HepG2 (cell line): ENCODE measurements around the gene MIDN. TPM values are rescaled to one million over a fixed set of nuclear protein-coding genes. Genes with fewer than 3 reads are reported as not detected.
A peak's percentile ranks its signal among the peaks of the same experiment; 100 is the strongest.

ENCODE experiments used
- CAMTA2 ChIP-seq: sonication (generic); formaldehyde crosslinking; IDR thresholded peaks from 2 replicates; pipeline ENCODE4 v1.4.0; 2020; ENCODE audit warnings: mild to moderate bottlenecking, missing genetic modification reagents, borderline replicate concordance
- HOXA5 ChIP-seq: sonication (generic); formaldehyde crosslinking; IDR thresholded peaks from 2 replicates; pipeline ENCODE4 v1.4.0; 2020; ENCODE audit warnings: missing genetic modification reagents
- KDM2A ChIP-seq: sonication (generic); formaldehyde crosslinking; IDR thresholded peaks from 2 replicates; pipeline ENCODE4 v1.4.0; 2020; ENCODE audit warnings: low read depth, missing genetic modification reagents, borderline replicate concordance
- KDM5A ChIP-seq: fragments of 200-600 bp; sonication (generic); IDR thresholded peaks from 2 replicates; pipeline ENCODE4 v1.7.0; 2018; ENCODE audit warnings: antibody characterized with exemption, mild to moderate bottlenecking, low read length, borderline replicate concordance
- NAIF1 ChIP-seq: sonication (generic); formaldehyde crosslinking; IDR thresholded peaks from 2 replicates; pipeline ENCODE4 v1.5.0; 2020; ENCODE audit warnings: mild to moderate bottlenecking, missing genetic modification reagents, borderline replicate concordance
- NCOR1 ChIP-seq: fragments of 200-600 bp; sonication (generic); IDR thresholded peaks from 2 replicates; pipeline ENCODE4 v1.7.0; 2017; ENCODE audit warnings: antibody characterized with exemption, low read length, borderline replicate concordance
- RBAK ChIP-seq: sonication (generic); formaldehyde crosslinking; IDR thresholded peaks from 2 replicates; pipeline ENCODE4 v1.5.1; 2020; ENCODE audit warnings: mild to moderate bottlenecking, missing genetic modification reagents
- WIZ ChIP-seq: sonication (generic); formaldehyde crosslinking; IDR thresholded peaks from 2 replicates; pipeline ENCODE4 v1.5.1; 2020; ENCODE audit warnings: mild to moderate bottlenecking, missing genetic modification reagents
- ZC3H13 ChIP-seq: sonication (generic); formaldehyde crosslinking; IDR thresholded peaks from 2 replicates; pipeline ENCODE4 v1.8.1; 2023; ENCODE audit warnings: mild to moderate bottlenecking, missing genetic modification reagents, moderate library complexity
- ZNF205 ChIP-seq: IDR thresholded peaks from 2 replicates; pipeline ENCODE4 v1.6.1; 2018; ENCODE audit warnings: missing biosample characterization, missing genetic modification reagents
- polyA plus RNA-seq, 8 experiments: library from polyadenylated mRNA; depleted of rRNA in 3 of 8; stranded (reverse) in 7 of 8; unstranded in 1 of 8; fragments of >200 nt; fragmentation: Illumina TruSeq in 4 of 8; extraction: Trizol in 4 of 8; gene quantifications; 2 replicates each; pipeline versions ENCODE4 v1.2.1 to v1.2.3, GENCODE V29; 2011 to 2016; ENCODE audit warnings: low read depth in 4 of 8, missing spikeins in 1 of 8, mixed read lengths in 1 of 8; ENCODE audit not compliant: insufficient read depth in 1 of 8
- total RNA-seq, 5 experiments: library from RNA; depleted of rRNA; stranded (reverse); fragments of >200 nt; fragmentation: Illumina TruSeq; extraction: Trizol; gene quantifications; 2 replicates each; pipeline ENCODE4 v1.2.3, GENCODE V29; 2016; ENCODE audit warnings: low read depth in 1 of 5
- TF ChIP-seq, protein P1 (sequence below), 2 experiments: sonication (generic) in 1 of 2; formaldehyde crosslinking in 1 of 2; IDR thresholded peaks; 2 replicates each; pipeline versions ENCODE4 v1.5.1 to v1.6.1; 2011 to 2020; ENCODE audit warnings: borderline replicate concordance in 1 of 2, low read depth in 1 of 2, low read length in 1 of 2, mild to moderate bottlenecking in 1 of 2, missing genetic modification reagents in 1 of 2, moderate library complexity in 1 of 2
- TF ChIP-seq, protein P2 (sequence below): sonication (generic); formaldehyde crosslinking; IDR thresholded peaks from 2 replicates; pipeline ENCODE4 v1.4.0; 2020; ENCODE audit warnings: mild to moderate bottlenecking, missing genetic modification reagents
- TF ChIP-seq, protein P3 (sequence below): sonication (generic); formaldehyde crosslinking; conservative IDR thresholded peaks from 2 replicates; pipeline ENCODE4 v1.8.1; 2023; ENCODE audit warnings: missing genetic modification reagents
- TF ChIP-seq, protein P4 (sequence below): sonication (generic); formaldehyde crosslinking; IDR thresholded peaks from 2 replicates; pipeline ENCODE4 v1.5.0; 2020; ENCODE audit warnings: mild to moderate bottlenecking, missing genetic modification reagents, moderate library complexity
- TF ChIP-seq, protein P5 (sequence below): sonication (generic); formaldehyde crosslinking; IDR thresholded peaks from 2 replicates; pipeline ENCODE4 v1.8.1; 2023; ENCODE audit warnings: mild to moderate bottlenecking, moderate library complexity, missing genetic modification reagents
- TF ChIP-seq, protein P6 (sequence below), 2 experiments: sonication (generic) in 1 of 2; formaldehyde crosslinking in 1 of 2; IDR thresholded peaks; 2 replicates each; pipeline versions ENCODE4 v1.4.0 to v1.6.1; 2016 to 2020; ENCODE audit warnings: borderline replicate concordance in 1 of 2, low read depth in 1 of 2, mild to moderate bottlenecking in 1 of 2, missing genetic modification reagents in 1 of 2

MIDN gene
- total and polyA plus RNA-seq, 2 of the 13 experiments (the other 11 are each of a cell fraction or from before 2014, with no cell fraction given), result 8.4 to 18.0 TPM

DNA sequence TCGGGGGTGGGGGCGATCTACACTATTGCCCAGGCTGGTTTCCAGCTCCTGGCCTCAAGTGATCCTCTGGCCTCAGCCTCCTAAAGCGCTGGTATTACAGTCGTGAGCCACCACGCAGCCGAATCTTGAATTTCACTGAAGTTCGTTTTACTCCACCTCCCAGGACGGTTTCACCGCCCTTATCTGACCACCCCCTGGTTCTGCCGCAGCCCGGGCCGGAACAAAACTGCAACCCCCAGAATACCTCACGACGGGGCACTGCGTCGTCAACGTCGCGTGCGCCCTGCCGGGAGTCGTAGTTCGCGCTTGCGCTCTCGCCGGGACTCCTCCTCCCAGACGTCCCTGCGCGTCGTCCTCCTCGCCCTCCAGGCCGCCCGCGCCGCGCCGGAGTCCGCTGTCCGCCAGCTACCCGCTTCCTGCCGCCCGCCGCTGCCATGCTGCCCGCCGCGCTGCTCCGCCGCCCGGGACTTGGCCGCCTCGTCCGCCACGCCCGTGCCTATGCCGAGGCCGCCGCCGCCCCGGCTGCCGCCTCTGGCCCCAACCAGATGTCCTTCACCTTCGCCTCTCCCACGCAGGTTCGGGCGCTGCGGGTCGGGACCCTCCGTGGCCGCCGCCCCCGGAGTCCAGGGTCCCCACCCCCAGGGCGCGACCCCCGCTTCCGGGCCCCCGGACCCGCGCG, 6.8 kb upstream of the MIDN start, which contains the start of gene ATP5F1D (continued):
- TF ChIP-seq, protein P1, sequence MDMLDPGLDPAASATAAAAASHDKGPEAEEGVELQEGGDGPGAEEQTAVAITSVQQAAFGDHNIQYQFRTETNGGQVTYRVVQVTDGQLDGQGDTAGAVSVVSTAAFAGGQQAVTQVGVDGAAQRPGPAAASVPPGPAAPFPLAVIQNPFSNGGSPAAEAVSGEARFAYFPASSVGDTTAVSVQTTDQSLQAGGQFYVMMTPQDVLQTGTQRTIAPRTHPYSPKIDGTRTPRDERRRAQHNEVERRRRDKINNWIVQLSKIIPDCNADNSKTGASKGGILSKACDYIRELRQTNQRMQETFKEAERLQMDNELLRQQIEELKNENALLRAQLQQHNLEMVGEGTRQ (IDR thresholded peaks at IDR 0.05; ENCODE audit: low read depth, low read length), result no peak
- TF ChIP-seq, protein P1 (CRISPR knock-in tag; IDR thresholded peaks at IDR 0.05; ENCODE audit: borderline replicate concordance), result no peak
- TF ChIP-seq, protein P2, sequence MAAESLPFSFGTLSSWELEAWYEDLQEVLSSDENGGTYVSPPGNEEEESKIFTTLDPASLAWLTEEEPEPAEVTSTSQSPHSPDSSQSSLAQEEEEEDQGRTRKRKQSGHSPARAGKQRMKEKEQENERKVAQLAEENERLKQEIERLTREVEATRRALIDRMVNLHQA (CRISPR knock-in tag), result no peak
- TF ChIP-seq ZC3H13 (CRISPR knock-in tag), result no peak
- TF ChIP-seq KDM5A, result peak; percentile 62; the same call in 1 of the 2 replicates
- TF ChIP-seq, protein P3, sequence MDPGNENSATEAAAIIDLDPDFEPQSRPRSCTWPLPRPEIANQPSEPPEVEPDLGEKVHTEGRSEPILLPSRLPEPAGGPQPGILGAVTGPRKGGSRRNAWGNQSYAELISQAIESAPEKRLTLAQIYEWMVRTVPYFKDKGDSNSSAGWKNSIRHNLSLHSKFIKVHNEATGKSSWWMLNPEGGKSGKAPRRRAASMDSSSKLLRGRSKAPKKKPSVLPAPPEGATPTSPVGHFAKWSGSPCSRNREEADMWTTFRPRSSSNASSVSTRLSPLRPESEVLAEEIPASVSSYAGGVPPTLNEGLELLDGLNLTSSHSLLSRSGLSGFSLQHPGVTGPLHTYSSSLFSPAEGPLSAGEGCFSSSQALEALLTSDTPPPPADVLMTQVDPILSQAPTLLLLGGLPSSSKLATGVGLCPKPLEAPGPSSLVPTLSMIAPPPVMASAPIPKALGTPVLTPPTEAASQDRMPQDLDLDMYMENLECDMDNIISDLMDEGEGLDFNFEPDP (CRISPR knock-in tag), result no peak
- peak; percentile 84 for TF ChIP-seq KDM2A (CRISPR knock-in tag)
- TF ChIP-seq NCOR1, result no peak
- no peak for TF ChIP-seq WIZ (CRISPR knock-in tag)
- TF ChIP-seq, protein P4, sequence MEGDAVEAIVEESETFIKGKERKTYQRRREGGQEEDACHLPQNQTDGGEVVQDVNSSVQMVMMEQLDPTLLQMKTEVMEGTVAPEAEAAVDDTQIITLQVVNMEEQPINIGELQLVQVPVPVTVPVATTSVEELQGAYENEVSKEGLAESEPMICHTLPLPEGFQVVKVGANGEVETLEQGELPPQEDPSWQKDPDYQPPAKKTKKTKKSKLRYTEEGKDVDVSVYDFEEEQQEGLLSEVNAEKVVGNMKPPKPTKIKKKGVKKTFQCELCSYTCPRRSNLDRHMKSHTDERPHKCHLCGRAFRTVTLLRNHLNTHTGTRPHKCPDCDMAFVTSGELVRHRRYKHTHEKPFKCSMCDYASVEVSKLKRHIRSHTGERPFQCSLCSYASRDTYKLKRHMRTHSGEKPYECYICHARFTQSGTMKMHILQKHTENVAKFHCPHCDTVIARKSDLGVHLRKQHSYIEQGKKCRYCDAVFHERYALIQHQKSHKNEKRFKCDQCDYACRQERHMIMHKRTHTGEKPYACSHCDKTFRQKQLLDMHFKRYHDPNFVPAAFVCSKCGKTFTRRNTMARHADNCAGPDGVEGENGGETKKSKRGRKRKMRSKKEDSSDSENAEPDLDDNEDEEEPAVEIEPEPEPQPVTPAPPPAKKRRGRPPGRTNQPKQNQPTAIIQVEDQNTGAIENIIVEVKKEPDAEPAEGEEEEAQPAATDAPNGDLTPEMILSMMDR (CRISPR knock-in tag), result peak; percentile 33; the same call in 1 of the 2 replicates
- TF ChIP-seq, protein P5, sequence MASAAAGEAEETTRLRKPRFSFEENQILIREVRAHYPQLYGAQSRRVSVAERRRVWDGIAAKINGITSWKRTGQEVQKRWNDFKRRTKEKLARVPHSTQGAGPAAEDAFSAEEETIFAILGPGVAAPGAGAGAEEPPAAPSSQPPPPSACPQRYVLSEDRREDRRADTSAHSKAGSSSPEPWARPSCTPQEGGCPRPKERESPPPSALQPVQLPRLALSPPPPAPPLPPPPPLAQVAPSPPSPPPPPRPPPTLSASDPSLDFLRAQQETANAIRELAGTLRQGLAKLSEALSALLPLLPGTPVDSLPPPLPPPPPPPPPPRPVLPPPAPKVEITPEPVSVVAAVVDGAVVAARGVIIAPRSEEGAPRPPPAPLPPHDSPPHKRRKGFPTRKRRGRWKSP, result no peak; the same call in 1 of the 2 replicates
- peak; percentile 48; the same call in 1 of the 2 replicates for TF ChIP-seq ZNF205 (CRISPR knock-in tag)
- no peak; the same call in none of the 2 replicates for TF ChIP-seq CAMTA2 (CRISPR knock-in tag)
- TF ChIP-seq, protein P6, sequence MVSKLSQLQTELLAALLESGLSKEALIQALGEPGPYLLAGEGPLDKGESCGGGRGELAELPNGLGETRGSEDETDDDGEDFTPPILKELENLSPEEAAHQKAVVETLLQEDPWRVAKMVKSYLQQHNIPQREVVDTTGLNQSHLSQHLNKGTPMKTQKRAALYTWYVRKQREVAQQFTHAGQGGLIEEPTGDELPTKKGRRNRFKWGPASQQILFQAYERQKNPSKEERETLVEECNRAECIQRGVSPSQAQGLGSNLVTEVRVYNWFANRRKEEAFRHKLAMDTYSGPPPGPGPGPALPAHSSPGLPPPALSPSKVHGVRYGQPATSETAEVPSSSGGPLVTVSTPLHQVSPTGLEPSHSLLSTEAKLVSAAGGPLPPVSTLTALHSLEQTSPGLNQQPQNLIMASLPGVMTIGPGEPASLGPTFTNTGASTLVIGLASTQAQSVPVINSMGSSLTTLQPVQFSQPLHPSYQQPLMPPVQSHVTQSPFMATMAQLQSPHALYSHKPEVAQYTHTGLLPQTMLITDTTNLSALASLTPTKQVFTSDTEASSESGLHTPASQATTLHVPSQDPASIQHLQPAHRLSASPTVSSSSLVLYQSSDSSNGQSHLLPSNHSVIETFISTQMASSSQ (IDR thresholded peaks at IDR 0.05; ENCODE audit: low read depth), result no peak
- TF ChIP-seq, protein P6 (CRISPR knock-in tag; IDR thresholded peaks at IDR 0.05; ENCODE audit: borderline replicate concordance), result no peak
- TF ChIP-seq HOXA5 (CRISPR knock-in tag), result 0 out of 2 replicates have a peak, but pooled peaks have one; percentile 3
- TF ChIP-seq RBAK, result no peak
- no peak for TF ChIP-seq NAIF1 (CRISPR knock-in tag)
